Right lobe of liver (tissue), 6 donors: ENCODE results near the gene GABBR1. TPM values are rescaled to one million over a fixed set of nuclear protein-coding genes. Genes with fewer than 3 reads are reported as not detected.

Source experiments
- ATAC-seq, 4 donors: fragments of 200-7000 bp; cut with Tn5 transposase; one replicate each; pipeline ENCODE4 v1.9.1; 2020; ENCODE audit warnings: mild to moderate bottlenecking in 4 of 4, moderate library complexity in 4 of 4
- DNase-seq, 3 donors: peaks; one replicate each; pipeline ENCODE4 v3.0.0-alpha.2; 2020
- H3K27ac ChIP-seq, 3 donors: fragments of 200-600 bp; one replicate each; pipeline ENCODE4 v1.8.0; 2022
- H3K27me3 ChIP-seq, 2 donors: fragments of 200-600 bp; one replicate each; pipeline ENCODE4 v1.8.0; 2022
- H3K36me3 ChIP-seq, 4 donors: fragments of 200-600 bp; sonication (generic) in 1 of 4; one replicate each; pipeline versions ENCODE4 v1.5.1 to v1.8.0; 2017 to 2022; ENCODE audit warnings: control low read depth in 1 of 4
- H3K4me1 ChIP-seq, 4 donors: fragments of 200-600 bp; sonication (generic) in 1 of 4; one replicate each; pipeline versions ENCODE4 v1.5.1 to v1.8.0; 2017 to 2022; ENCODE audit warnings: control low read depth in 1 of 4
- H3K4me3 ChIP-seq, 3 donors: fragments of 200-600 bp; one replicate each; pipeline ENCODE4 v1.8.0; 2022
- H3K9me3 ChIP-seq, 4 donors: fragments of 200-600 bp; sonication (generic) in 1 of 4; one replicate each; pipeline versions ENCODE4 v1.5.1 to v1.8.0; 2017 to 2022; ENCODE audit warnings: control low read depth in 1 of 4
- CTCF ChIP-seq, 4 donors: fragments of 200-600 bp in 3 of 4; fragments of 450-650 bp in 1 of 4; IDR thresholded peaks; one replicate each; pipeline versions ENCODE4 v1.5.1 to v1.8.0; 2016 to 2022; ENCODE audit warnings: antibody characterized with exemption in 4 of 4, mild to moderate bottlenecking in 2 of 4
- POLR2A ChIP-seq: fragments of 450-650 bp; IDR thresholded peaks from one replicate; pipeline ENCODE4 v1.6.1; 2017; ENCODE audit warnings: antibody characterized with exemption, mild to moderate bottlenecking
- WGBS: methylation state at CpG from one replicate; pipeline ENCODE4 v1.1.6; 2018; ENCODE audit warnings: low coverage, low lambda C conversion rate; ENCODE audit not compliant: insufficient coverage; ENCODE audit errors: missing lambda C conversion rate; 5-methylcytosine and 5-hydroxymethylcytosine counted together
- intact Hi-C, 2 donors: fragments of 100-400 bp; cut with DNase I; formaldehyde crosslinking; loops; one replicate each; pipeline versions ENCODE4 v1.11.2 to v1.14.1; 2022
- total RNA-seq, 6 experiments: library from RNA; depleted of rRNA in 2 of 6; stranded (reverse); fragments of >200 nt in 2 of 6; fragmentation: NEBNext Ultra II Directional in 3 of 6; extraction: Animal tissue kit (Norgen Biotek cat#: 25700) in 3 of 6; gene quantifications; one replicate each; pipeline versions ENCODE4 v1.1.0 to v1.2.4, GENCODE V29; 2016 to 2023
- donor health status: DM: no; HTN: yes; CAD: no.
- donor health status: DM: no; HTN: no; CAD: no.
- donor health status: DM: no; HTN: no; CAD: no.
- donor health status: DM: no; HTN: yes; CAD: no.
- donor health status: DM: no; HTN: yes; CAD: no.

GABBR1 gene
- total RNA-seq, 6 experiments from 2014 or later: 2.4 to 5.6 (median 4.9) TPM

GRCh38 chr6:29627755-29628418 lies 5.1 kb downstream of the GABBR1 start:
- Histone ChIP-seq H3K4me3 (peak overlapping the region; percentile 20 to 44 (median 34)), H3K36me3 (no peaks in the 10 kb centered on the region), H3K4me1 (no peaks in the 10 kb centered on the region), H3K9me3 (no peaks in the 10 kb centered on the region), H3K27me3 (peaks cover 0 to 11% of the 10 kb centered on the region in 2 donors), H3K27ac (peak overlapping the region in 2 of 3 donors; percentile 38 to 47)
- no peak for TF ChIP-seq CTCF (IDR thresholded peaks at IDR 0.05)
- peak; percentile 34 for TF ChIP-seq POLR2A
- peak; percentile 41 to 58 (median 50) for ATAC-seq
- DNase-seq: peak; percentile 59 to 82 (median 68)
- WGBS: 2% methylated on average over 44 of the region's 51 CpGs
- intact Hi-C loops: no loop called here

- Histone ChIP-seq H3K36me3 (no peaks in the 10 kb centered on the region), H3K27ac (peak overlapping the region in 2 of 3 donors; percentile 28 to 47), H3K27me3 (peaks cover 0 to 9% of the 10 kb centered on the region in 2 donors), H3K4me1 (no peaks in the 10 kb centered on the region), H3K9me3 (no peaks in the 10 kb centered on the region), H3K4me3 (peak overlapping the region; percentile 6 to 44 (median 20))
- ATAC-seq (peak in 1 of 4 donors; percentile 5), DNase-seq (no peak)
- TF ChIP-seq CTCF (IDR thresholded peaks at IDR 0.05) (no peak), POLR2A (no peak)
- 11% methylated on average over 11 of the region's 31 CpGs for WGBS
- intact Hi-C loops: no loop called here
These were observed 5.8 kb downstream of the GABBR1 start for GRCh38 chr6:29626948-29627754.

GRCh38 chr6:29625337-29625930 lies 7.5 kb downstream of the GABBR1 start:
- H3K36me3 ChIP-seq: no peaks in the 10 kb centered on the region
- intact Hi-C loops: no loop called here
- no peak for TF ChIP-seq POLR2A
- TF ChIP-seq CTCF (IDR thresholded peaks at IDR 0.05): no peak
- 41% methylated on average over 7 of the region's 7 CpGs for WGBS
- no peaks in the 10 kb centered on the region for H3K9me3 ChIP-seq
- no peak overlapping the region for H3K4me3 ChIP-seq
- H3K4me1 ChIP-seq: no peaks in the 10 kb centered on the region
- peaks cover 0 to 5% of the 10 kb centered on the region in 2 donors for H3K27me3 ChIP-seq
- no peak for DNase-seq
- ATAC-seq: no peak
- H3K27ac ChIP-seq: no peak overlapping the region

- no peaks in the 10 kb centered on the region for H3K36me3 ChIP-seq
- H3K9me3 ChIP-seq: no peaks in the 10 kb centered on the region
- H3K4me3 ChIP-seq: no peak overlapping the region
- no peaks in the 10 kb centered on the region for H3K4me1 ChIP-seq
- TF ChIP-seq POLR2A: no peak
- no peak for TF ChIP-seq CTCF (IDR thresholded peaks at IDR 0.05)
- H3K27ac ChIP-seq: no peak overlapping the region
- DNase-seq (no peak), ATAC-seq (no peak)
- H3K27me3 ChIP-seq: peaks cover 0 to 5% of the 10 kb centered on the region in 2 donors
- intact Hi-C loops: no loop called here
- WGBS: 30% methylated on average over 2 of the region's 3 CpGs
These were observed 8.4 kb downstream of the GABBR1 start for GRCh38 chr6:29624520-29624961.
